ENCODE data around the gene TMEM72.

GRCh38 chr10:44916429-44916828, 5.3 kb downstream of the TMEM72 start:
- TF ChIP-seq POLR2A (IDR thresholded peaks at IDR 0.05; ENCODE audit: borderline replicate concordance, extremely low read depth, insufficient read depth, insufficient read length) (no peak), POLR2AphosphoS5 (IDR thresholded peaks at IDR 0.05; ENCODE audit: low read depth, low read length) (no peak), CTCF (IDR thresholded peaks at IDR 0.05 in 2 of 3, conservative IDR thresholded peaks at IDR 0.05 in 1 of 3; ENCODE audit: borderline replicate concordance in 1 of 3, insufficient read depth in 1 of 3, low read depth in 2 of 3, low read length in 2 of 3) (no peak), MAX (IDR thresholded peaks at IDR 0.05) (no peak), ZNF274 (IDR thresholded peaks at IDR 0.05; ENCODE audit: low read depth, low read length) (no peak), ZBTB33 (IDR thresholded peaks at IDR 0.05; ENCODE audit: extremely low read depth, insufficient replicate concordance, low read length) (no peak), YY1 (IDR thresholded peaks at IDR 0.05; ENCODE audit: extremely low read depth, insufficient replicate concordance, low read depth, low read length) (no peak), EGR1 (IDR thresholded peaks at IDR 0.05; ENCODE audit: low read depth) (no peak), REST (IDR thresholded peaks at IDR 0.05; ENCODE audit: low read depth) (no peak), EZH2phosphoT487 (IDR thresholded peaks at IDR 0.05; ENCODE audit: borderline replicate concordance) (no peak), EZH2 (IDR thresholded peaks at IDR 0.05) (no peak)

Data from HCT116 (cell line).